Measurements from ENCODE around the gene LRGUK.

GRCh38 chr7:134276951-134277350 lies 149.8 kb downstream of the LRGUK start:
- TF ChIP-seq POLR2A (IDR thresholded peaks at IDR 0.05; ENCODE audit: low read depth, low read length) (no peak), POLR2AphosphoS5 (IDR thresholded peaks at IDR 0.05; ENCODE audit: low read depth, low read length) (no peak), POU2F2 (IDR thresholded peaks at IDR 0.05; ENCODE audit: low read depth, low read length) (no peak), TAF1 (IDR thresholded peaks at IDR 0.05; ENCODE audit: low read depth, low read length) (no peak), SPI1 (IDR thresholded peaks at IDR 0.05; ENCODE audit: low read depth, low read length) (no peak)
